Skeletal muscle satellite cell (primary cell): ENCODE results near the gene RALB.
"Not testable (repeated sequence)": the region's sequence is repeated elsewhere in the genome, so short reads cannot be mapped to it uniquely, and the experiment has no call there.

Source experiments
- H3K27me3 ChIP-seq: 2 replicates; pipeline ENCODE4 v1.7.0; 2013; ENCODE audit warnings: low read length; ENCODE audit not compliant: control insufficient read depth, insufficient read depth
- H3K36me3 ChIP-seq: 2 replicates; pipeline ENCODE4 v1.7.0; 2013; ENCODE audit warnings: mild to moderate bottlenecking, control low read depth, low read length; ENCODE audit not compliant: insufficient read depth
- H3K4me1 ChIP-seq: 2 replicates; pipeline ENCODE4 v1.7.0; 2013; ENCODE audit warnings: low read length; ENCODE audit not compliant: control insufficient read depth, insufficient read depth
- H3K4me2 ChIP-seq: 2 replicates; pipeline ENCODE4 v1.7.0; 2013; ENCODE audit warnings: mild to moderate bottlenecking, low read length
- H3K4me3 ChIP-seq: 2 replicates; pipeline ENCODE4 v1.7.0; 2013; ENCODE audit warnings: low read length
- H3K9ac ChIP-seq: 2 replicates; pipeline ENCODE4 v1.7.0; 2013; ENCODE audit warnings: mild to moderate bottlenecking, low read depth, low read length, moderate library complexity
- H3K9me3 ChIP-seq: replicated peaks from 2 replicates; pipeline ENCODE4 v1.7.0; 2013; ENCODE audit warnings: mild to moderate bottlenecking, control low read depth, low read length

The RALB gene

GRCh38 chr2:120247851-120248250 is 4.8 kb upstream of the RALB start:
- Histone ChIP-seq H3K9me3 (no peaks in the 10 kb centered on the region), H3K9ac (no peak overlapping the region), H3K4me3 (no peak overlapping the region), H3K4me1 (peaks cover 23% of the 10 kb centered on the region), H3K36me3 (no peaks in the 10 kb centered on the region), H3K27me3 (peaks cover 31% of the 10 kb centered on the region), H3K4me2 (no peak overlapping the region)

- no peaks in the 10 kb centered on the region for H3K9me3 ChIP-seq
- peaks cover 25% of the 10 kb centered on the region for H3K4me1 ChIP-seq
- no peak overlapping the region for H3K4me2 ChIP-seq
- no peaks in the 10 kb centered on the region for H3K36me3 ChIP-seq
- H3K27me3 ChIP-seq: peaks cover 31% of the 10 kb centered on the region
- H3K9ac ChIP-seq: no peak overlapping the region
- H3K4me3 ChIP-seq: no peak overlapping the region
Observed at GRCh38 chr2:120250640-120251039, 2.0 kb upstream of the RALB start.

GRCh38 chr2:120251078-120251477 is 1.6 kb upstream of the RALB start:
- no peak overlapping the region for H3K4me3 ChIP-seq
- H3K4me1 ChIP-seq: peaks cover 24% of the 10 kb centered on the region
- no peaks in the 10 kb centered on the region for H3K36me3 ChIP-seq
- H3K9me3 ChIP-seq: no peaks in the 10 kb centered on the region
- no peak overlapping the region for H3K4me2 ChIP-seq
- H3K27me3 ChIP-seq: peaks cover 31% of the 10 kb centered on the region
- H3K9ac ChIP-seq: no peak overlapping the region

GRCh38 chr2:120251880-120252224 is 800 bp upstream of the RALB start:
- H3K27me3 ChIP-seq: peaks cover 31% of the 10 kb centered on the region
- H3K9me3 ChIP-seq: no peaks in the 10 kb centered on the region
- H3K4me2 ChIP-seq: peak overlapping the region; percentile 92
- no peaks in the 10 kb centered on the region for H3K36me3 ChIP-seq
- H3K4me1 ChIP-seq: peaks cover 21% of the 10 kb centered on the region
- H3K4me3 ChIP-seq: peak overlapping the region; percentile 82
- H3K9ac ChIP-seq: peak overlapping the region; percentile 68

GRCh38 chr2:120253021-120253882 is 600 bp downstream of the RALB start:
- Histone ChIP-seq H3K4me2 (peak overlapping the region; percentile 79), H3K36me3 (peaks cover 4% of the 10 kb centered on the region), H3K9me3 (no peaks in the 10 kb centered on the region), H3K4me3 (peak overlapping the region; percentile 82), H3K4me1 (peaks cover 21% of the 10 kb centered on the region), H3K27me3 (peaks cover 17% of the 10 kb centered on the region), H3K9ac (peak overlapping the region; percentile 81)

GRCh38 chr2:120254178-120254577 is 1.5 kb downstream of the RALB start:
- Histone ChIP-seq H3K4me1 (peaks cover 21% of the 10 kb centered on the region), H3K4me3 (peak overlapping the region; percentile 82), H3K27me3 (peaks cover 17% of the 10 kb centered on the region), H3K9me3 (no peaks in the 10 kb centered on the region), H3K9ac (peak overlapping the region; percentile 81), H3K4me2 (peak overlapping the region; percentile 79), H3K36me3 (peaks cover 6% of the 10 kb centered on the region)

- no peak overlapping the region for H3K9ac ChIP-seq
- peak overlapping the region; percentile 79 for H3K4me2 ChIP-seq
- no peak overlapping the region for H3K4me3 ChIP-seq
- no peaks in the 10 kb centered on the region for H3K9me3 ChIP-seq
- H3K4me1 ChIP-seq: peaks cover 21% of the 10 kb centered on the region
- peaks cover 6% of the 10 kb centered on the region for H3K36me3 ChIP-seq
- peaks cover 13% of the 10 kb centered on the region for H3K27me3 ChIP-seq
Observed at GRCh38 chr2:120255071-120255470, 2.4 kb downstream of the RALB start.

- Histone ChIP-seq H3K4me1 (peaks cover 21% of the 10 kb centered on the region), H3K9ac (no peak overlapping the region), H3K36me3 (peaks cover 6% of the 10 kb centered on the region), H3K4me3 (no peak overlapping the region), H3K27me3 (peaks cover 3% of the 10 kb centered on the region), H3K9me3 (no peaks in the 10 kb centered on the region), H3K4me2 (peak overlapping the region; percentile 15)
Observed at GRCh38 chr2:120255986-120256650, 3.5 kb downstream of the RALB start.

- Histone ChIP-seq H3K4me1 (peaks cover 21% of the 10 kb centered on the region), H3K36me3 (peaks cover 6% of the 10 kb centered on the region), H3K4me3 (no peak overlapping the region), H3K4me2 (no peak overlapping the region), H3K9ac (no peak overlapping the region), H3K27me3 (no peaks in the 10 kb centered on the region), H3K9me3 (no peaks in the 10 kb centered on the region)
Observed at GRCh38 chr2:120256651-120257000, 4.0 kb downstream of the RALB start.

GRCh38 chr2:120257522-120257921 is 4.9 kb downstream of the RALB start:
- Histone ChIP-seq H3K36me3 (peaks cover 6% of the 10 kb centered on the region), H3K9ac (no peak overlapping the region), H3K4me1 (peaks cover 24% of the 10 kb centered on the region), H3K4me3 (no peak overlapping the region), H3K9me3 (no peaks in the 10 kb centered on the region), H3K4me2 (no peak overlapping the region), H3K27me3 (no peaks in the 10 kb centered on the region)

- no peaks in the 10 kb centered on the region for H3K27me3 ChIP-seq
- no peak overlapping the region for H3K9ac ChIP-seq
- H3K4me1 ChIP-seq: peaks cover 30% of the 10 kb centered on the region
- peaks cover 6% of the 10 kb centered on the region for H3K36me3 ChIP-seq
- H3K4me3 ChIP-seq: no peak overlapping the region
- no peak overlapping the region for H3K4me2 ChIP-seq
- H3K9me3 ChIP-seq: no peaks in the 10 kb centered on the region
Observed at GRCh38 chr2:120258196-120258595, 5.5 kb downstream of the RALB start.

- not testable (repeated sequence) for H3K9me3 ChIP-seq, H3K4me3 ChIP-seq, H3K9ac ChIP-seq, H3K36me3 ChIP-seq, H3K27me3 ChIP-seq, H3K4me2 ChIP-seq
- H3K4me1 ChIP-seq: peaks cover 20% of the 10 kb centered on the region
Observed at GRCh38 chr2:120259939-120260338, 7.3 kb downstream of the RALB start.
